Activated T-cell treated with anti-CD3 and anti-CD28 coated beads, Interleukin-2, amount 50 U/mL, for 72 hours (primary cell): ENCODE data around the gene EPHB1. TPM values are rescaled to one million over a fixed set of nuclear protein-coding genes. Genes with fewer than 3 reads are reported as not detected.
"Not testable (repeated sequence)": the region's sequence is repeated elsewhere in the genome, so short reads cannot be mapped to it uniquely, and the experiment has no call there.

Experiments used
- ATAC-seq, 2 donors: fragments of 150-1000 bp; cut with Tn5 transposase; replicated peaks in 1 of 2; 2 replicates each; pipeline ENCODE4 v1.10.0; 2021; ENCODE audit warnings: moderate library complexity in 2 of 2, mild to moderate bottlenecking in 1 of 2
- DNase-seq, 2 donors: peaks; one replicate each; pipeline ENCODE4 v3.0.0; 2021 to 2022; ENCODE audit warnings: mixed read lengths in 1 of 2
- H3K27ac Mint-ChIP-seq: one replicate; pipeline ENCODE4 v1.8.0; 2022; ENCODE audit warnings: mild to moderate bottlenecking, moderate library complexity, mixed read lengths
- H3K27me3 Mint-ChIP-seq: one replicate; pipeline ENCODE4 v1.8.0; 2022; ENCODE audit warnings: low read depth, mixed read lengths
- H3K36me3 Mint-ChIP-seq, 2 donors: one replicate each; pipeline ENCODE4 v1.8.0; 2022; ENCODE audit warnings: mixed read lengths in 2 of 2, mild to moderate bottlenecking in 1 of 2; ENCODE audit not compliant: insufficient read depth in 2 of 2
- H3K4me1 Mint-ChIP-seq: one replicate; pipeline ENCODE4 v1.8.0; 2022; ENCODE audit warnings: low read depth, mixed read lengths
- H3K4me3 Mint-ChIP-seq, 2 donors: one replicate each; pipeline ENCODE4 v1.8.0; 2022; ENCODE audit warnings: mild to moderate bottlenecking in 2 of 2, mixed read lengths in 2 of 2, moderate library complexity in 2 of 2
- H3K9me3 Mint-ChIP-seq, 2 donors: one replicate each; pipeline ENCODE4 v1.8.0; 2022; ENCODE audit warnings: mixed read lengths in 2 of 2
- total RNA-seq, 2 donors: library from RNA; stranded (reverse); gene quantifications; one replicate each; pipeline ENCODE4 v1.2.3, GENCODE V29; 2022

The EPHB1 gene
- total RNA-seq, 2 donors from 2014 or later = 0.43 to 1.3 TPM

DNA sequence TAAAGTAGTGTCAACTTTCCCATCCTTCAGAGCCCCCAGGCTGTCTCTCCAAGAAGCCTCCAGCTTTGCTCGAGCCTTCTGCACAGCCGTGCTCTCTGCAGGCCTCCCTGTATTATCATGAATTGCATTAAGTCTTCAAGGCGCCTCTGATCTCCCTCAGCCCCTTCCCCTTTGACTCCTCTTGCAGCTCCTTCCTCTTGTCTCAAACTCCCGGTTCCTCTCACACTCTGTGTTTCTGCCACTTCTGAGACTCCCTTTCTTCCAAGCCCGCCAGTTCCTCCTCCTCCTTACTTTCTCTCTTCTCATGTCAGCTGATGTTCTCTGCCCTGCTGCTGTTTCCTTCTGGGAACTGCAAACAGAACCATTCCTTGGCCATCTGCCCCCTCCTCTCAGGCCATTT is 418.8 kb downstream of the EPHB1 start:
- Mint-ChIP-seq H3K27ac (no peak overlapping the region), H3K9me3 (peaks cover 0 to 2% of the 10 kb centered on the region in 2 donors), H3K36me3 (no peaks in the 10 kb centered on the region), H3K4me3 (no peak overlapping the region), H3K4me1 (no peaks in the 10 kb centered on the region), H3K27me3 (no peaks in the 10 kb centered on the region)
- ATAC-seq (no peak), DNase-seq (no peak)

DNA sequence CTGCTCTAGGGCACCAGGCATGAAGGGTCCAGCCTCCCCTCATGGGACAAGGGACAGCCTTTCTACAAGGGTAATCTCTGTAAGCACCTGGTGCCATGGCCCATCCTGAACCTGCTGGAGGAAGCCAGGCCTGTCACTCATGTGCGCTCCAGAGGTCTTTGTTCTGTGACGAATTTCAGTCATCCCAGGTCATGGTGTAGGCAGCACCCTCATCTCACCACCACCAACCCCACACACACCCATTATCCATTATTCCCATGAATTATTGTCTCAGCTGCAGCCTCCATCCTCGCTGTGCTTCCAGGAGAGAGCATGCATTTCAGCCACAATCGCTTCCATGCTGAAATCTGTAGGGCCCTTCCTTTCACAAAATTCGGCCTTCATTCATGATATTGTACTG is 419.3 kb downstream of the EPHB1 start:
- no peak overlapping the region for H3K4me3 Mint-ChIP-seq
- no peaks in the 10 kb centered on the region for H3K36me3 Mint-ChIP-seq
- H3K9me3 Mint-ChIP-seq = peaks cover 0 to 2% of the 10 kb centered on the region in 2 donors
- no peaks in the 10 kb centered on the region for H3K4me1 Mint-ChIP-seq
- no peak for DNase-seq
- ATAC-seq = no peak
- H3K27me3 Mint-ChIP-seq = no peaks in the 10 kb centered on the region
- no peak overlapping the region for H3K27ac Mint-ChIP-seq

DNA sequence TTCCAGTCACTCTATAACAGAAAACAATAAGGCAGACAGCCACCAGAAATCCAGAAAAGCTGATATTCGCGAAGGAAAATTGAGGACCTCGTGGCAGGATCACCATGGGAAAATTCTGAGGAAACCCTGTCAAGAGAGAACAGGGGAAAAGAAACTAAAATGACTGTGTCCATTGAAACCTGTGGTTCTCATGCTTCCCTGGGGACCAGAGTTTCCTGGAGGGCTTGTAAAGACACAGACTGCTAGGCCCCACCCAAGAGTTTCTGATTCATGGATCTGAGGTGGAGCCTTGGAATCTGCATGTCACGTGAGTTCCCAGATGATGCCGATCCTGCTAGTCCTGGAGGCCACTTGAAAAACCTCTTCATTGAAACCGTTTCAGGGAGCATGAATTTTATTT is 420.5 kb downstream of the EPHB1 start:
- Mint-ChIP-seq H3K27ac (no peak overlapping the region), H3K36me3 (no peaks in the 10 kb centered on the region), H3K4me3 (no peak overlapping the region), H3K27me3 (no peaks in the 10 kb centered on the region), H3K4me1 (no peaks in the 10 kb centered on the region), H3K9me3 (peaks cover 0 to 2% of the 10 kb centered on the region in 2 donors)
- ATAC-seq = no peak
- DNase-seq = no peak

DNA sequence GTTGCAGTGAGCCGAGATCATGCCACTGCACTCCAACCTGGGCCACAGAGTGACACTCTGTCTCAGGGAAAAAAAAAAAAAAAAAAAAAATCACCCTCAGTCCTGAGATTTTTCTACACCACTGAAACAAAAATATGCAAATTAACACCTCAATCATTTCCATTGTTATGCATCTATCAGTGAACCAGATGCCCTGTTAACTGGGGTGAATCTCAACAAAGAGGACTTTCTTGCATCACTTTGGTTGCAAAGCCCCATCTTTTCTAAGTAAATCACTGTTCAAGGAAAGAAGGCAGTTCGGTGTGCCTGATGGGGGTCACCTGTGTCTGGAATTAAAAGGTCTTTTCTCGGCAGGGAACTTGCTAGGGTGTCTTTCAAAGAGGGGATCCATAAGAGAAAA is 421.6 kb downstream of the EPHB1 start:
- peaks cover 0 to 2% of the 10 kb centered on the region in 2 donors for H3K9me3 Mint-ChIP-seq
- no peak overlapping the region for H3K4me3 Mint-ChIP-seq
- DNase-seq (no peak), ATAC-seq (no peak)
- no peak overlapping the region for H3K27ac Mint-ChIP-seq
- H3K36me3 Mint-ChIP-seq = no peaks in the 10 kb centered on the region
- H3K27me3 Mint-ChIP-seq = no peaks in the 10 kb centered on the region
- H3K4me1 Mint-ChIP-seq = no peaks in the 10 kb centered on the region

DNA sequence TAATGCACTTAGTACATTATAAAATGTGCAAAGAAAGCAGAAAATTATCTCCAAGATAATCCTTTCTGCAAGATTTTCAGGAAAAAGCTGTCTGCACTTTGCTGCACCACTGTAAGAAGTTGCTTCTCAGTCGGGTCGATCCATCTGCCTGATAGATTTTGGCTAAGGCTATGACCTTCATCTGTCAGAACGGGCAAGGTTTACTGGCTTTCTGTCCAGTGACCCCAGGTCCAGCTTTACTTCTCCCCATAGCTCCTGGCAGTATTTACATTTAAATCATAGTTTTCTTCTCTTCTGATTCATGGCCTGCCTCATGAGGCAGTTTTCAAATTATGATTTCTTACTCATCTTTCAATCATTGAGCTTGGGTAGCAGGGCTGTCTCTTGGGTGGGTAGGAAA is 422.7 kb downstream of the EPHB1 start:
- H3K36me3 Mint-ChIP-seq = no peaks in the 10 kb centered on the region

DNA sequence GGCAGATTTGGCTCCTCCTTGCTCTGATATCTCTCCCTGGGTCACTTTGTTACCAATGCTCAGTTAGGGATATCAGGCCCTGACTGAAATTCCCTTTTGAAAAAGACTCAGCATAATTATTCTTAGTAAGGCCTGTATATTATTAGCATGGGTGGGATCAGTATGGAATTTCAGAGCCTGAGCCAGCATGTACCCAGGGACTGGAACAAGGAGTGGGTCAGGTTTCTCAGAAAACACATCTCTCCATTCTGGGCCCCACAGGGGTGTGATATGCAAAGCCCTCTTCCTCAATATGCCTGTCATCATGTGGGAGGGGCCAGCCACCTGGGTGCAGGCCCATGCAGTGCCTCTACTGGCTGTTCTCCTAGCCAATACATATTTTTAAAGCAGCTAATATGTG is 423.2 kb downstream of the EPHB1 start:
- ATAC-seq (no peak), DNase-seq (no peak)
- H3K4me3 Mint-ChIP-seq = no peak overlapping the region
- H3K27ac Mint-ChIP-seq = no peak overlapping the region
- H3K4me1 Mint-ChIP-seq = no peaks in the 10 kb centered on the region
- H3K36me3 Mint-ChIP-seq = no peaks in the 10 kb centered on the region
- peaks cover 0 to 2% of the 10 kb centered on the region in 2 donors for H3K9me3 Mint-ChIP-seq
- no peaks in the 10 kb centered on the region for H3K27me3 Mint-ChIP-seq

More for the DNA sequence above, 422.7 kb downstream of the EPHB1 start:
- H3K9me3 Mint-ChIP-seq = peaks cover 0 to 2% of the 10 kb centered on the region in 2 donors
- no peaks in the 10 kb centered on the region for H3K27me3 Mint-ChIP-seq
- no peak for DNase-seq
- H3K4me1 Mint-ChIP-seq = no peaks in the 10 kb centered on the region
- ATAC-seq = no peak
- H3K27ac Mint-ChIP-seq = no peak overlapping the region
- H3K4me3 Mint-ChIP-seq = no peak overlapping the region

DNA sequence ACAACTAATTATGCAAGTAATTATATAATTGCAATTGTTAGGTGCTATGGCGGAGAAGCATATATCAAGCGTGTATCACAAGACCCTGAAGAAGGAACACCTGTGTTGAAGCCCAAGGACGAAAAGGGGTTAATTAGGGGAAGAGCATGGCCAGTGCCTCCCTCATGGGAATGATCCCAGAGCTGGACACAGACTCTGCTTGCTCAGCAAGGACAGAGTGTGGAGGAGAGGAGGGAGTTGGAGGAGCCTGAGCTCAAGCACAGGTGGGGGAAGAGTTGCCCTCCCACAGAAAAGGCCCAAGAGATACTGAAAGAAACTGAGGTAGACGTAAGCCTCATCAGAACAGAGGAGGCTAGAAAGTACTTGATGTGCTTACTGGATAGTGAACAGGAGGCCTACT is 423.7 kb downstream of the EPHB1 start:
- Mint-ChIP-seq H3K9me3 (peaks cover 0 to 2% of the 10 kb centered on the region in 2 donors), H3K27ac (no peak overlapping the region), H3K36me3 (no peaks in the 10 kb centered on the region), H3K4me1 (no peaks in the 10 kb centered on the region), H3K4me3 (no peak overlapping the region), H3K27me3 (no peaks in the 10 kb centered on the region)
- DNase-seq = no peak
- ATAC-seq = no peak

DNA sequence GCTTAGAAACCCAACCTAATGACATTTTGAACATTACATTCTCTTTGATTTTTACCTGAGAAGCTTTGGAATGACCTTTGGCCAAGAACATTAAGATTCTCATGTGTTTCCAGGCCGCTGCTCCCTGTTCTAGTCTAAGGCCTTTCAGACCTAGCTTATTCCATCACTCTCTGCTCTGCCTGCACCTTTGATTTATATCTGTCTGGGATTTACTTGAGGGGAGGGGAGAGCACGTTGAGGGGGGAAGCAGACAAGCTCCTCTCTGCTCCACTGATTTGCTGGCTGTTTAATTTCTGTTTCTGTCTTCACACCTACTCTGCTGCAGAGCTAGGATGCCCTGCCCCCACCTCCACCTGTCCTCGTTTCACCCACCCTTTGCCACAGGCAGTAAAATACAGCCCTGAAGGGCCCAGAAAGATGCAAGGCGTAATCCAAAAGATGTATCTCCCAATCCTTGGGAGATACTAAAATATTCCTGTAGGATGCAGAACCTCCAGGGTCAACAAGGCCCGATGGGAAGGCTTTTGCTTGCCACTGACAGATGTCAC is 429.8 kb downstream of the EPHB1 start:
- Mint-ChIP-seq H3K27me3 (no peaks in the 10 kb centered on the region), H3K36me3 (no peaks in the 10 kb centered on the region), H3K4me1 (no peaks in the 10 kb centered on the region), H3K27ac (no peak overlapping the region), H3K9me3 (no peaks in the 10 kb centered on the region), H3K4me3 (no peak overlapping the region)
- DNase-seq = no peak
- ATAC-seq = no peak

DNA sequence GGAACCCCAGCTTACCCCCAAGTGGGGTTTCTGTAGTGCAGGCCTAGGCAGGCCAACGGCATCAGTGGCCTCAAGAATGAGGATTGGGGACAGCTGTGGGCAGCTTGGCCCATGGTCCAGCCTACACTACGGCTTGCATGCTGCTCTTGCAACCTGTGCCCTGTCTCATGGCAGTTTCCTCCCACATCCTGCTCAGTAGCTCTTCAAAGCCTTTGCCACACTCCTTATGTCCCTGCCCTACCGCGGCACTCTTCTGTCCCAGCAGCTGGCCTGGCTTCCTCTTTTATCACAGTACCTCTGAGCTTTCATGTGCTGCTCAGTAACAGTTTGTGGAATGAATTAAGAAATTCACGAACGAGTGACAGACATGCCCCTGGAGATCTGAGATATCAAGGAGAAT is 431.0 kb downstream of the EPHB1 start:
- no peak for DNase-seq
- Mint-ChIP-seq H3K27me3 (no peaks in the 10 kb centered on the region), H3K9me3 (no peaks in the 10 kb centered on the region), H3K27ac (no peak overlapping the region), H3K36me3 (no peaks in the 10 kb centered on the region), H3K4me3 (no peak overlapping the region), H3K4me1 (no peaks in the 10 kb centered on the region)
- ATAC-seq = no peak

DNA sequence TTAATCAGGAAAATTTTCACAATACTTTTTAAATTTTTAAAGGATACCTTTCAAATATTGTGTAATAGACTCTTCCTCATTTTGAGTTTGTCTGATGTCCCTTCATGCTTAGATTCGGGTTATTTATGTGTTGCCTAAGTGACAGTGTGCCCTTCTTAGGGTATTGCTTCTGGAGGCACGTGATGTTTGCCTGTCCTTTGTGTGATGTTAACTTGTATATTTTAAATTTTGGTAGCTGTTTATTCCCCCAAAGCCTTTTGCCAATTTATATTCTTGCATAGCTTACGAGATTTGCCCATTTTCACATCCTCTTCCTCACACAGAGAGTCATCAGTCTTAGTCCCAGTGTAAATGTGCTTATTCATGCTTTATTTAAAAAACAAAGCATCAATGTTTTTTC is 433.1 kb downstream of the EPHB1 start:
- no peaks in the 10 kb centered on the region for H3K36me3 Mint-ChIP-seq
- no peaks in the 10 kb centered on the region for H3K4me1 Mint-ChIP-seq
- DNase-seq = no peak
- H3K27me3 Mint-ChIP-seq = no peaks in the 10 kb centered on the region
- H3K27ac Mint-ChIP-seq = no peak overlapping the region
- no peak for ATAC-seq
- no peak overlapping the region for H3K4me3 Mint-ChIP-seq
- H3K9me3 Mint-ChIP-seq = no peaks in the 10 kb centered on the region

DNA sequence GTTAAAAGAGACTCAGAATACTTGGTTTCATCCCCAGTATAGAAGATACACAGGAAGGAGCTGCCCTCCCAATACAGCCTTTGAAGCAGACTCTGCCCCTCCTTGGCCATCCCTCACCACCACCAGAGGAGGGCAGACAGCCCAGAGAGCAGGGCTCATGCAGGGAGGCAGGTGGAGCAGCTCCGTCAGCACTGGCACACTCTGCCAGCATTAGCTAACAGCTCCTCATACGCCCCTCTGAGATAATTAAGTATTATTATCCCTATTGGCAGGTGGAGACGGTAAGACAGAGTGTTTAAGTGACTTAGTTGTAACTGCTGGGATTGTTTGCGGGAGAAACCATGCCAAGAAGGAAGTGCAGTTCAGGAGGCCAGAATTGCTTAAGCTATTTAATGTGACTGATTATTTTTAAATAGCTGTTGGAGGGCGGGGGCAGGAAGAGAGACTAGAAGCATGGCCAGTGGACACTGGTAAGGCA is 434.0 kb downstream of the EPHB1 start:
- Mint-ChIP-seq H3K4me3 (no peak overlapping the region), H3K9me3 (peaks cover 0 to under 1% of the 10 kb centered on the region in 2 donors), H3K27me3 (no peaks in the 10 kb centered on the region), H3K27ac (no peak overlapping the region), H3K36me3 (no peaks in the 10 kb centered on the region), H3K4me1 (no peaks in the 10 kb centered on the region)
- ATAC-seq (no peak), DNase-seq (no peak)

DNA sequence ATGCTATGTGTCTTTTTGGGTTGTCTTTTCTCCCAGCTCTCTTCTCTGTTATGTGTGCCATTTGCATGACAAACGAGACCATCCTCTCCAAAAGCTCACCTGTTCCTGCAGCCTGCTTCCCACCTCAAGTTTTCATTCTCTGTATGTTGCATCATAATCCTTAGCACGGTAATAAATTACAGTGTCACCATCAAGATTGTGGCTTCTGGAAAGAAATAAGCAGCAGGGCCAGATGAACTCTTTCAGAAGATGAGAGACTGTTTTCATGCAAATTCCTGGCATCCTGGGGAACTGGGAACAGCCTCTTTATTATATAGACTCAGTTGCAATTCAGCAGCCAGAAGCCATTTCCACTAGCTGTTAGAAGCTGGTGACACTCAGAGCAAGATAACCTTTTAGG is 436.7 kb downstream of the EPHB1 start:
- H3K4me1 Mint-ChIP-seq = no peaks in the 10 kb centered on the region
- no peak for ATAC-seq
- H3K9me3 Mint-ChIP-seq = peaks cover 0 to 4% of the 10 kb centered on the region in 2 donors
- no peak overlapping the region for H3K27ac Mint-ChIP-seq
- H3K27me3 Mint-ChIP-seq = no peaks in the 10 kb centered on the region
- H3K4me3 Mint-ChIP-seq = no peak overlapping the region
- no peaks in the 10 kb centered on the region for H3K36me3 Mint-ChIP-seq
- DNase-seq = no peak

DNA sequence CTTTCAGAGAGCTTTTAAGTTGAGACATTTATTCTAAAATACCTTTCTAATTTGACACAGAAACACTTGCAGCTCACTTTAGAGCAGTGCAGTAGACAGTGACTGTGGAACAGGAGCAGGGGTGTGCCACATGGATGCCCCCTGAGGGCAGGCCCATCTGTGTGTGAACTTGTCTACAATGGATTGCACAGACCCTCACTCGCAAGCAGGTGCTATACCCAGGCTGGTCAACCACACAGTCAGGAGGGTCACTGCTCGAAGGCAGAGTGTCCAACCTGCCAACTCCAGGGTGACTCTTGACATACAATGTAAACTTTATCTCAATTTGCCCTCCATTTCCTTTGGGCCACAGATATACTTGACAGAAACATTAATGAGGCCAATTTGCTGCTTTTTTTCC is 437.2 kb downstream of the EPHB1 start:
- Mint-ChIP-seq H3K4me1 (no peaks in the 10 kb centered on the region), H3K9me3 (peaks cover 0 to 4% of the 10 kb centered on the region in 2 donors), H3K27me3 (no peaks in the 10 kb centered on the region), H3K27ac (no peak overlapping the region), H3K4me3 (no peak overlapping the region), H3K36me3 (no peaks in the 10 kb centered on the region)
- DNase-seq (no peak), ATAC-seq (no peak)

DNA sequence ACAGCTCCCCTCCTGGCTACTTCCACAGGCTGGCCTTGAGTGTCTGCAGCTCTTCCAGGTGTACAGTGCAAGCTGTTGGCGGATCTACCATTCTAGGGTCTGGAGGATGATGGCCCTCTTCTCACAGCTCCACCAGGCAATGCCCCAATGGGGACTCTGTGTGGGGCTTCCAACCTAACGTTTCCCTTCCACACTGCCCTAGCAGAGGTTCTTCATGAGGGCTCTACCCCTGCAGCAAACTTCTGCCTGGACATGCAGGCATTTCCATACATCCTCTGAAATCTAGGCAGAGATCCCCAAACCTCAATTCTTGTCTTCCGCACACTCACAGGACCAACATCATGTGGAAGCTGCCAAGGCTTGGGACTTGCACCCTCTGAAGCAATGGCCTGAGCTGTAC is 438.4 kb downstream of the EPHB1 start:
- not testable (repeated sequence) for H3K36me3 Mint-ChIP-seq, H3K4me1 Mint-ChIP-seq, H3K27ac Mint-ChIP-seq, H3K27me3 Mint-ChIP-seq, DNase-seq, ATAC-seq, H3K4me3 Mint-ChIP-seq, H3K9me3 Mint-ChIP-seq
